HCT116 (cell line): ENCODE results near the gene FSIP1.

ENCODE experiments used
- CBX3 ChIP-seq: IDR thresholded peaks from 2 replicates; pipeline ENCODE4 v1.6.1; 2012; ENCODE audit warnings: low read depth
- CTCF ChIP-seq, 3 experiments: fragments of 200-600 bp in 1 of 3; sonication (generic) in 1 of 3; IDR thresholded peaks in 2 of 3; conservative IDR thresholded peaks in 1 of 3; 2 replicates each; pipeline ENCODE4 v1.5.1; 2012 to 2017; ENCODE audit warnings: low read depth in 2 of 3, low read length in 2 of 3, antibody characterized with exemption in 1 of 3, borderline replicate concordance in 1 of 3, control low read depth in 1 of 3, mild to moderate bottlenecking in 1 of 3, mixed read lengths in 1 of 3, mixed run types in 1 of 3, moderate library complexity in 1 of 3; ENCODE audit not compliant: insufficient read depth in 1 of 3
- POLR2A ChIP-seq: IDR thresholded peaks from 2 replicates; pipeline ENCODE4 v1.7.0; 2011; ENCODE audit warnings: borderline replicate concordance; ENCODE audit not compliant: insufficient read depth, insufficient read length; ENCODE audit errors: extremely low read depth
- RAD21 ChIP-seq: IDR thresholded peaks from 2 replicates; pipeline ENCODE4 v1.6.1; 2012; ENCODE audit warnings: low read depth, mild to moderate bottlenecking
- REST ChIP-seq: IDR thresholded peaks from 2 replicates; pipeline ENCODE4 v1.6.1; 2012; ENCODE audit warnings: low read depth
- SP1 ChIP-seq: IDR thresholded peaks from 2 replicates; pipeline ENCODE4 v1.6.1; 2012; ENCODE audit warnings: low read depth
- SRF ChIP-seq: IDR thresholded peaks from 2 replicates; pipeline ENCODE4 v1.6.1; 2012; ENCODE audit warnings: low read depth
- YY1 ChIP-seq: IDR thresholded peaks from 2 replicates; pipeline ENCODE4 v1.6.1; 2011; ENCODE audit warnings: low read length, low read depth, moderate library complexity, mild to moderate bottlenecking; ENCODE audit not compliant: insufficient replicate concordance; ENCODE audit errors: extremely low read depth

- TF ChIP-seq REST = no peak
- no peak for TF ChIP-seq SP1
- TF ChIP-seq POLR2A = no peak
- TF ChIP-seq YY1 = no peak
- TF ChIP-seq CTCF (IDR thresholded peaks at IDR 0.05 in 2 of 3, conservative IDR thresholded peaks at IDR 0.05 in 1 of 3; ENCODE audit: borderline replicate concordance in 1 of 3, insufficient read depth in 1 of 3, low read depth in 2 of 3, low read length in 2 of 3) = no peak
- no peak for TF ChIP-seq RAD21
- no peak for TF ChIP-seq CBX3
- no peak for TF ChIP-seq SRF
These were observed 143.6 kb downstream of the FSIP1 start for GRCh38 chr15:39639037-39639436.
